SK-N-SH treated with all-trans-retinoic acid at 6 μM for 48 hours (cell line): ENCODE measurements around the gene TET3.

Source experiments
- BACH2 ChIP-seq: fragments of 250-450 bp; sonication (Bioruptor Pico); IDR thresholded peaks from 2 replicates; pipeline ENCODE4 v1.9.0; 2021; ENCODE audit warnings: mild to moderate bottlenecking, borderline replicate concordance
- CREB5 ChIP-seq: fragments of 250-450 bp; sonication (Bioruptor Pico); IDR thresholded peaks from 2 replicates; pipeline ENCODE4 v1.5.1; 2020; ENCODE audit warnings: low read depth, mild to moderate bottlenecking, moderate library complexity
- CSRNP3 ChIP-seq: fragments of 250-450 bp; sonication (Bioruptor Pico); IDR thresholded peaks from 2 replicates; pipeline ENCODE4 v1.5.1; 2021; ENCODE audit warnings: mild to moderate bottlenecking, moderate library complexity
- ISL1 ChIP-seq: fragments of 250-450 bp; sonication (Bioruptor Pico); IDR thresholded peaks from 2 replicates; pipeline ENCODE4 v2.1.2; 2022; ENCODE audit warnings: mild to moderate bottlenecking, moderate library complexity
- TCF4 ChIP-seq: fragments of 250-450 bp; sonication (Bioruptor Pico); IDR thresholded peaks from 2 replicates; pipeline ENCODE4 v1.8.0; 2021; ENCODE audit warnings: mild to moderate bottlenecking, moderate library complexity, borderline replicate concordance
- ZFP3 ChIP-seq: fragments of 250-450 bp; sonication (Bioruptor Pico); IDR thresholded peaks from 2 replicates; pipeline ENCODE4 v1.5.0; 2020; ENCODE audit warnings: mild to moderate bottlenecking, moderate library complexity
- ZNF8 ChIP-seq: fragments of 450-650 bp; formaldehyde crosslinking; IDR thresholded peaks from 2 replicates; pipeline ENCODE4 v1.5.0; 2020; ENCODE audit warnings: mild to moderate bottlenecking, moderate library complexity

- TF ChIP-seq ZFP3 (CRISPR knock-in tag) = no peak
- no peak for TF ChIP-seq ISL1 (CRISPR knock-in tag)
- no peak for TF ChIP-seq BACH2 (CRISPR knock-in tag)
- TF ChIP-seq TCF4 = no peak
- no peak for TF ChIP-seq CSRNP3 (CRISPR knock-in tag)
- TF ChIP-seq CREB5 (CRISPR knock-in tag) = no peak
- TF ChIP-seq ZNF8 = no peak
These were observed 23.0 kb downstream of the TET3 start for GRCh38 chr2:74007711-74008110.
